H9 (cell line): ENCODE results near the gene TSPYL4. TPM values are rescaled to one million over a fixed set of nuclear protein-coding genes. Genes with fewer than 3 reads are reported as not detected.

ENCODE experiments used
- DNase-seq: peaks from one replicate; pipeline ENCODE4 v3.0.0-alpha.2; 2017
- H2AFZ ChIP-seq: one replicate; pipeline ENCODE4 v1.6.1; 2013; ENCODE audit warnings: mild to moderate bottlenecking, low read length, control low read depth, moderate library complexity
- H2AK5ac ChIP-seq: 2 replicates; pipeline ENCODE4 v1.6.1; 2013; ENCODE audit warnings: low read length, control low read depth, mixed read lengths; ENCODE audit not compliant: insufficient read length
- H2BK120ac ChIP-seq: one replicate; pipeline ENCODE4 v1.6.1; 2013; ENCODE audit warnings: low read depth, mild to moderate bottlenecking, low read length, control low read depth, inconsistent platforms; ENCODE audit not compliant: poor library complexity, severe bottlenecking
- H2BK12ac ChIP-seq: 2 replicates; pipeline ENCODE4 v1.6.1; 2013; ENCODE audit warnings: low read length, control low read depth, mixed read lengths, low read depth; ENCODE audit not compliant: insufficient read length
- H2BK15ac ChIP-seq: 2 replicates; pipeline ENCODE4 v1.6.1; 2013; ENCODE audit warnings: low read depth, low read length, control low read depth
- H2BK20ac ChIP-seq: one replicate; pipeline ENCODE4 v1.6.1; 2013; ENCODE audit warnings: low read depth, mild to moderate bottlenecking, low read length, control low read depth, inconsistent platforms; ENCODE audit not compliant: poor library complexity, severe bottlenecking
- H2BK5ac ChIP-seq: 2 replicates; pipeline ENCODE4 v1.6.1; 2013; ENCODE audit warnings: low read length, control low read depth, mixed read lengths; ENCODE audit not compliant: insufficient read length
- H3K14ac ChIP-seq: 2 replicates; pipeline ENCODE4 v1.6.1; 2013; ENCODE audit warnings: low read length, control low read depth; ENCODE audit not compliant: insufficient read depth
- H3K18ac ChIP-seq: 2 replicates; pipeline ENCODE4 v1.6.1; 2013; ENCODE audit warnings: low read depth, mild to moderate bottlenecking, mixed read lengths, low read length, control low read depth; ENCODE audit not compliant: insufficient read length
- H3K23ac ChIP-seq: 2 replicates; pipeline ENCODE4 v1.6.1; 2013; ENCODE audit warnings: low read length, control low read depth, mixed read lengths, low read depth; ENCODE audit not compliant: insufficient read length
- H3K23me2 ChIP-seq: 2 replicates; pipeline ENCODE4 v1.6.1; 2013; ENCODE audit warnings: low read depth, mild to moderate bottlenecking, mixed read lengths, low read length, control low read depth; ENCODE audit not compliant: insufficient read length, poor library complexity, severe bottlenecking
- H3K27ac ChIP-seq: 2 replicates; pipeline ENCODE4 v1.5.1; 2013; ENCODE audit warnings: low read length, control low read depth, mixed read lengths, low read depth; ENCODE audit not compliant: insufficient read length
- H3K27me3 ChIP-seq: 2 replicates; pipeline ENCODE4 v1.6.1; 2013; ENCODE audit warnings: low read length, control low read depth, inconsistent platforms; ENCODE audit not compliant: insufficient read depth
- H3K4ac ChIP-seq: 2 replicates; pipeline ENCODE4 v1.6.1; 2013; ENCODE audit warnings: low read depth, mild to moderate bottlenecking, control low read depth, inconsistent platforms, low read length, moderate library complexity
- H3K4me1 ChIP-seq: 2 replicates; pipeline ENCODE4 v1.6.1; 2013; ENCODE audit warnings: low read length, control low read depth, inconsistent platforms; ENCODE audit not compliant: insufficient read depth
- H3K4me2 ChIP-seq: 2 replicates; pipeline ENCODE4 v1.6.1; 2013; ENCODE audit warnings: low read length, control low read depth, mixed read lengths; ENCODE audit not compliant: insufficient read length, insufficient read depth
- H3K56ac ChIP-seq: 2 replicates; pipeline ENCODE4 v1.6.1; 2013; ENCODE audit warnings: low read depth, mild to moderate bottlenecking, mixed read lengths, low read length, control low read depth; ENCODE audit not compliant: insufficient read length
- H3K79me1 ChIP-seq: 2 replicates; pipeline ENCODE4 v1.6.1; 2013; ENCODE audit warnings: low read depth, mild to moderate bottlenecking, moderate library complexity, low read length, control low read depth, inconsistent platforms; ENCODE audit not compliant: insufficient read depth, poor library complexity, severe bottlenecking
- H3K79me2 ChIP-seq: 2 replicates; pipeline ENCODE4 v1.6.1; 2013; ENCODE audit warnings: low read length, control low read depth, inconsistent platforms; ENCODE audit not compliant: insufficient read depth
- H3K9ac ChIP-seq: 2 replicates; pipeline ENCODE4 v1.6.1; 2013; ENCODE audit warnings: low read length, control low read depth, mixed read lengths; ENCODE audit not compliant: insufficient read length; ENCODE audit errors: extremely low read depth
- H3K9me3 ChIP-seq: one replicate; pipeline ENCODE4 v1.6.1; 2013; ENCODE audit warnings: low read depth, low read length, inconsistent platforms; ENCODE audit not compliant: control insufficient read depth
- H3T11ph ChIP-seq: one replicate; pipeline ENCODE4 v1.6.1; 2013; ENCODE audit warnings: mild to moderate bottlenecking, low read length, control low read depth, inconsistent platforms
- H4K20me1 ChIP-seq: one replicate; pipeline ENCODE4 v1.6.1; 2013; ENCODE audit not compliant: control insufficient read depth, insufficient read length, insufficient read depth
- H4K5ac ChIP-seq: 2 replicates; pipeline ENCODE4 v1.6.1; 2013; ENCODE audit warnings: low read depth, mild to moderate bottlenecking, mixed read lengths, low read length, control low read depth; ENCODE audit not compliant: insufficient read length
- H4K8ac ChIP-seq: replicated peaks from 2 replicates; pipeline ENCODE4 v1.6.1; 2013; ENCODE audit warnings: low read length, control low read depth, mixed read lengths, low read depth; ENCODE audit not compliant: insufficient read length
- H4K91ac ChIP-seq: 2 replicates; pipeline ENCODE4 v1.6.1; 2013; ENCODE audit warnings: low read depth, mild to moderate bottlenecking, moderate library complexity, mixed read lengths, low read length, control low read depth; ENCODE audit not compliant: insufficient read length
- H3K27ac Mint-ChIP-seq, 3 experiments: 2 replicates in 2 of 3; 3 replicates in 1 of 3; pipeline ENCODE4 v1.8.0; 2020 to 2021; ENCODE audit warnings: mixed read lengths in 3 of 3, mild to moderate bottlenecking in 1 of 3, moderate library complexity in 1 of 3
- H3K27me3 Mint-ChIP-seq: 2 replicates; pipeline ENCODE4 v1.8.0; 2021; ENCODE audit warnings: low read depth, mild to moderate bottlenecking, moderate library complexity, mixed read lengths
- H3K36me3 Mint-ChIP-seq, 3 experiments: 2 replicates in 2 of 3; 3 replicates in 1 of 3; pipeline ENCODE4 v1.8.0; 2020 to 2021; ENCODE audit warnings: low read depth in 3 of 3, mixed read lengths in 3 of 3; ENCODE audit not compliant: insufficient read depth in 1 of 3
- H3K4me1 Mint-ChIP-seq, 2 experiments: 2 replicates each; pipeline ENCODE4 v1.8.0; 2020; ENCODE audit warnings: mixed read lengths in 2 of 2
- H3K4me3 Mint-ChIP-seq, 2 experiments: 2 replicates in 1 of 2; 3 replicates in 1 of 2; pipeline ENCODE4 v1.8.0; 2020 to 2021; ENCODE audit warnings: mild to moderate bottlenecking in 2 of 2, mixed read lengths in 2 of 2, moderate library complexity in 1 of 2
- H3K9me3 Mint-ChIP-seq, 2 experiments: 2 replicates in 1 of 2; 3 replicates in 1 of 2; pipeline ENCODE4 v1.8.0; 2020; ENCODE audit warnings: mild to moderate bottlenecking in 2 of 2, mixed read lengths in 2 of 2, moderate library complexity in 1 of 2
- WGBS: extraction: QIAGEN DNeasy Blood & Tissue Kit; methylation state at CpG from one replicate; pipeline ENCODE4 v1.1.7; 2013; ENCODE audit warnings: missing lambda C conversion rate, low lambda C conversion rate, mixed read lengths; ENCODE audit not compliant: insufficient read length; ENCODE audit errors: extremely low coverage; 5-methylcytosine and 5-hydroxymethylcytosine counted together
- total RNA-seq: library from RNA; stranded (reverse); gene quantifications from 2 replicates; pipeline ENCODE4 v1.2.1, GENCODE V29; 2021
- TF ChIP-seq, protein P1 (sequence below): fragments of 200-600 bp; sonication (generic); conservative IDR thresholded peaks from 3 replicates; pipeline ENCODE4 v1.8.0; 2021; ENCODE audit warnings: antibody characterized with exemption, mild to moderate bottlenecking

Gene TSPYL4
- total RNA-seq, 1 experiment from 2014 or later: 19.0 TPM

- no peak overlapping the region for H2BK5ac ChIP-seq
- no peak for DNase-seq
- TF ChIP-seq, protein P1, sequence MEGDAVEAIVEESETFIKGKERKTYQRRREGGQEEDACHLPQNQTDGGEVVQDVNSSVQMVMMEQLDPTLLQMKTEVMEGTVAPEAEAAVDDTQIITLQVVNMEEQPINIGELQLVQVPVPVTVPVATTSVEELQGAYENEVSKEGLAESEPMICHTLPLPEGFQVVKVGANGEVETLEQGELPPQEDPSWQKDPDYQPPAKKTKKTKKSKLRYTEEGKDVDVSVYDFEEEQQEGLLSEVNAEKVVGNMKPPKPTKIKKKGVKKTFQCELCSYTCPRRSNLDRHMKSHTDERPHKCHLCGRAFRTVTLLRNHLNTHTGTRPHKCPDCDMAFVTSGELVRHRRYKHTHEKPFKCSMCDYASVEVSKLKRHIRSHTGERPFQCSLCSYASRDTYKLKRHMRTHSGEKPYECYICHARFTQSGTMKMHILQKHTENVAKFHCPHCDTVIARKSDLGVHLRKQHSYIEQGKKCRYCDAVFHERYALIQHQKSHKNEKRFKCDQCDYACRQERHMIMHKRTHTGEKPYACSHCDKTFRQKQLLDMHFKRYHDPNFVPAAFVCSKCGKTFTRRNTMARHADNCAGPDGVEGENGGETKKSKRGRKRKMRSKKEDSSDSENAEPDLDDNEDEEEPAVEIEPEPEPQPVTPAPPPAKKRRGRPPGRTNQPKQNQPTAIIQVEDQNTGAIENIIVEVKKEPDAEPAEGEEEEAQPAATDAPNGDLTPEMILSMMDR: no peak
- no peak overlapping the region for H2BK12ac ChIP-seq
- no peaks in the 10 kb centered on the region for H4K20me1 ChIP-seq
- no peaks in the 10 kb centered on the region for H3K27me3 ChIP-seq
- H3K9me3 Mint-ChIP-seq: no peaks in the 10 kb centered on the region
- H3K23ac ChIP-seq: no peak overlapping the region
- no peak overlapping the region for H3K18ac ChIP-seq
- H3K27me3 Mint-ChIP-seq: no peaks in the 10 kb centered on the region
- H4K91ac ChIP-seq: no peak overlapping the region
- no peak overlapping the region for H3K4ac ChIP-seq
- no peak overlapping the region for H3K27ac Mint-ChIP-seq
- H3K4me1 Mint-ChIP-seq: no peaks in the 10 kb centered on the region
- H3K14ac ChIP-seq: no peak overlapping the region
- H3K4me2 ChIP-seq: no peak overlapping the region
- H2AFZ ChIP-seq: no peak overlapping the region
- no peaks in the 10 kb centered on the region for H3K9me3 ChIP-seq
- no peak overlapping the region for H3T11ph ChIP-seq
- no peaks in the 10 kb centered on the region for H3K23me2 ChIP-seq
- H3K27ac ChIP-seq: no peak overlapping the region
- no peaks in the 10 kb centered on the region for H3K79me1 ChIP-seq
- H2BK20ac ChIP-seq: no peak overlapping the region
- no peak overlapping the region for H2AK5ac ChIP-seq
- no peaks in the 10 kb centered on the region for H3K79me2 ChIP-seq
- H3K4me3 Mint-ChIP-seq: no peak overlapping the region
- H3K56ac ChIP-seq: no peak overlapping the region
- no peak overlapping the region for H2BK15ac ChIP-seq
- H4K5ac ChIP-seq: no peak overlapping the region
- H2BK120ac ChIP-seq: no peak overlapping the region
- H3K4me1 ChIP-seq: no peaks in the 10 kb centered on the region
- no peak overlapping the region for H4K8ac ChIP-seq
- H3K9ac ChIP-seq: no peak overlapping the region
- WGBS: no CpG with 5 or more reads among the region's 1 CpG
- no peaks in the 10 kb centered on the region for H3K36me3 Mint-ChIP-seq
Observed at GRCh38 chr6:116206231-116206903, 47.5 kb downstream of the TSPYL4 start.
